ENCODE data around the gene MTA2. TPM values are rescaled to one million over a fixed set of nuclear protein-coding genes. Genes with fewer than 3 reads are reported as not detected.

The MTA2 gene
- total RNA-seq = 88.7 and 132 TPM in 2 replicates

GRCh38 chr11:62601372-62602140, at the start of gene MTA2:
TSS of gene MTA2 (minus strand) at chr11:62601865. CDS start at chr11:62601450, 415 bp downstream.

GRCh38 chr11:62645946-62646824, 44.5 kb upstream of the MTA2 start, which contains the start of gene GANAB:
TSS of gene GANAB (minus strand) at chr11:62646613. CDS start at chr11:62646599, 14 bp downstream.

GRCh38 chr11:62621567-62622470, 20.2 kb upstream of the MTA2 start, which contains the start of gene B3GAT3:
TSS of gene B3GAT3 (minus strand) at chr11:62621986. CDS start at chr11:62621947, 39 bp downstream.

GRCh38 chr11:62612366-62613290, 11.0 kb upstream of the MTA2 start, which contains the start of the genes EML3 and ROM1:
TSS of gene EML3 (minus strand) at chr11:62612775. CDS start at chr11:62612457, 318 bp downstream.
TSS of gene ROM1 (plus strand) at chr11:62613257. CDS start at chr11:62613282, 25 bp downstream.

GRCh38 chr11:62591448-62592145, 10.1 kb downstream of the MTA2 start, which contains the start of gene TUT1:
TSS of gene TUT1 (minus strand) at chr11:62591523. CDS start at chr11:62591485, 38 bp downstream.

GRCh38 chr11:62573592-62574362, 27.9 kb downstream of the MTA2 start, which contains the start of gene EEF1G:
TSS of gene EEF1G (minus strand) at chr11:62573891. CDS start at chr11:62573842, 49 bp downstream.

GRCh38 chr11:62546244-62546928, 55.3 kb downstream of the MTA2 start, which contains the start of gene AHNAK:
TSS of gene AHNAK (minus strand) at chr11:62546806. CDS start at chr11:62536098, 10,708 bp downstream.

Other genes with a start within 250 kb of the MTA2 start
- not detected in 2 replicates for gene SCGB1A1, start 182.8 kb downstream of the MTA2 start, total RNA-seq
- gene AHNAK, start 55.1 kb downstream of the MTA2 start, total RNA-seq = 374 and 612 TPM in 2 replicates
- gene EEF1G, start 28.0 kb downstream of the MTA2 start, total RNA-seq = 1,289 and 1,470 TPM in 2 replicates
- 6.8 and 14.1 TPM in 2 replicates for gene TUT1, start 10.3 kb downstream of the MTA2 start, total RNA-seq
- 24.4 and 37.3 TPM in 2 replicates for gene EML3, start 10.9 kb upstream of the MTA2 start, total RNA-seq
- gene ROM1, start 11.4 kb upstream of the MTA2 start, total RNA-seq = 1.1 and 5.7 TPM in 2 replicates
- 55.9 and 75.9 TPM in 2 replicates for gene B3GAT3, start 20.1 kb upstream of the MTA2 start, total RNA-seq
- gene GANAB, start 44.7 kb upstream of the MTA2 start, total RNA-seq = 213 and 293 TPM in 2 replicates
- 26.9 and 30.3 TPM in 2 replicates for gene INTS5, start 51.4 kb upstream of the MTA2 start, total RNA-seq
- gene C11orf98, start 63.3 kb upstream of the MTA2 start, total RNA-seq = 46.0 and 120 TPM in 2 replicates
- 4.9 and 6.3 TPM in 2 replicates for gene CSKMT, start 63.4 kb upstream of the MTA2 start, total RNA-seq
- gene UQCC3, start 69.8 kb upstream of the MTA2 start, total RNA-seq = 8.1 and 16.0 TPM in 2 replicates
- gene LBHD1, start 70.4 kb upstream of the MTA2 start, total RNA-seq = 4.1 and 6.0 TPM in 2 replicates
- 130 and 271 TPM in 2 replicates for gene UBXN1, start 77.2 kb upstream of the MTA2 start, total RNA-seq
- gene LRRN4CL, start 87.7 kb upstream of the MTA2 start, total RNA-seq = 0.16 and 0.38 TPM in 2 replicates
- gene BSCL2, start 105.6 kb upstream of the MTA2 start, total RNA-seq = 38.5 and 73.0 TPM in 2 replicates
- not detected in 2 replicates for gene GNG3, start 105.8 kb upstream of the MTA2 start, total RNA-seq
- 12.0 and 14.0 TPM in 2 replicates for gene HNRNPUL2, start 125.6 kb upstream of the MTA2 start, total RNA-seq
- 32.1 and 37.5 TPM in 2 replicates for gene TTC9C, start 126.6 kb upstream of the MTA2 start, total RNA-seq
- 8.5 and 17.1 TPM in 2 replicates for gene ZBTB3, start 152.3 kb upstream of the MTA2 start, total RNA-seq
- 110 and 131 TPM in 2 replicates for gene POLR2G, start 159.7 kb upstream of the MTA2 start, total RNA-seq
- gene TAF6L, start 169.5 kb upstream of the MTA2 start, total RNA-seq = 20.4 TPM in 2 replicates
- gene TMEM179B, start 185.5 kb upstream of the MTA2 start, total RNA-seq = 63.1 and 78.8 TPM in 2 replicates
- 27.4 and 38.3 TPM in 2 replicates for gene TMEM223, start 190.1 kb upstream of the MTA2 start, total RNA-seq
- 25.4 and 30.7 TPM in 2 replicates for gene NXF1, start 203.6 kb upstream of the MTA2 start, total RNA-seq
- 28.8 and 36.9 TPM in 2 replicates for gene STX5, start 230.2 kb upstream of the MTA2 start, total RNA-seq
- not detected in 2 replicates for gene TEX54, start 231.0 kb upstream of the MTA2 start, total RNA-seq
- 46.3 and 77.6 TPM in 2 replicates for gene WDR74, start 237.7 kb upstream of the MTA2 start, total RNA-seq